Measurements from ENCODE around the gene PLA2G6.
A peak's percentile ranks its signal among the peaks of the same experiment; 100 is the strongest.

The PLA2G6 gene

GRCh38 chr22:38077595-38077994 is 104.0 kb downstream of the PLA2G6 start:
- peaks cover 3% of the 10 kb centered on the region; the same call in 1 of the 2 replicates for H3K36me3 ChIP-seq (replicated peaks)

GRCh38 chr22:38077096-38077495 is 104.5 kb downstream of the PLA2G6 start:
- no peak for DNase-seq (ENCODE audit: low spot score in 2 of 2)
- in situ Hi-C loops (cut with MboI; ENCODE audit: low sequenced_read_pairs) = no loop called here
- Histone ChIP-seq H3K4me3 (no peak overlapping the region), H3K9me3 (no peaks in the 10 kb centered on the region), H3K27me3 (ENCODE audit: low read depth) (no peaks in the 10 kb centered on the region), H3K36me3 (replicated peaks) (peaks cover 3% of the 10 kb centered on the region; the same call in 1 of the 2 replicates), H3K4me1 (no peaks in the 10 kb centered on the region)

More at GRCh38 chr22:38077595-38077994, 104.0 kb downstream of the PLA2G6 start:
- no peak for DNase-seq (ENCODE audit: low spot score in 2 of 2)
- Histone ChIP-seq H3K4me1 (no peaks in the 10 kb centered on the region), H3K27me3 (ENCODE audit: low read depth) (no peaks in the 10 kb centered on the region), H3K9me3 (no peaks in the 10 kb centered on the region), H3K4me3 (no peak overlapping the region)
- in situ Hi-C loops (cut with MboI; ENCODE audit: low sequenced_read_pairs) = no loop called here

GRCh38 chr22:38075961-38076360 is 105.7 kb downstream of the PLA2G6 start:
- Histone ChIP-seq H3K27me3 (ENCODE audit: low read depth) (no peaks in the 10 kb centered on the region), H3K36me3 (replicated peaks) (peaks cover 6% of the 10 kb centered on the region; the same call in 1 of the 2 replicates), H3K4me3 (no peak overlapping the region), H3K9me3 (no peaks in the 10 kb centered on the region), H3K4me1 (no peaks in the 10 kb centered on the region)
- in situ Hi-C loops (cut with MboI; ENCODE audit: low sequenced_read_pairs) = no loop called here
- no peak for DNase-seq (ENCODE audit: low spot score in 2 of 2)

GRCh38 chr22:38075105-38075825 is 106.4 kb downstream of the PLA2G6 start:
- H3K36me3 ChIP-seq (replicated peaks) = peaks cover 11% of the 10 kb centered on the region
- H3K4me1 ChIP-seq = no peaks in the 10 kb centered on the region
- in situ Hi-C loops (cut with MboI; ENCODE audit: low sequenced_read_pairs) = no loop called here
- no peaks in the 10 kb centered on the region for H3K9me3 ChIP-seq
- no peaks in the 10 kb centered on the region for H3K27me3 ChIP-seq (ENCODE audit: low read depth)
- no peak for DNase-seq (ENCODE audit: low spot score in 2 of 2)
- H3K4me3 ChIP-seq = no peak overlapping the region

- Histone ChIP-seq H3K4me3 (no peak overlapping the region), H3K27me3 (ENCODE audit: low read depth) (no peaks in the 10 kb centered on the region), H3K9me3 (no peaks in the 10 kb centered on the region), H3K4me1 (no peaks in the 10 kb centered on the region), H3K36me3 (replicated peaks) (peaks cover 16% of the 10 kb centered on the region)
- in situ Hi-C loops (cut with MboI; ENCODE audit: low sequenced_read_pairs) = no loop called here
- no peak for DNase-seq (ENCODE audit: low spot score in 2 of 2)
Observed at GRCh38 chr22:38074181-38075104, 107.2 kb downstream of the PLA2G6 start.

- no peak for DNase-seq (ENCODE audit: low spot score in 2 of 2)
- Histone ChIP-seq H3K27me3 (ENCODE audit: low read depth) (no peaks in the 10 kb centered on the region), H3K4me1 (no peaks in the 10 kb centered on the region), H3K4me3 (no peak overlapping the region), H3K9me3 (no peaks in the 10 kb centered on the region), H3K36me3 (replicated peaks) (peaks cover 16% of the 10 kb centered on the region)
- in situ Hi-C loops (cut with MboI; ENCODE audit: low sequenced_read_pairs) = no loop called here
Observed at GRCh38 chr22:38073150-38074130, 108.2 kb downstream of the PLA2G6 start.

GRCh38 chr22:38072322-38073149 is 109.1 kb downstream of the PLA2G6 start:
- H3K4me1 ChIP-seq = no peaks in the 10 kb centered on the region
- no peaks in the 10 kb centered on the region for H3K9me3 ChIP-seq
- in situ Hi-C loops (cut with MboI; ENCODE audit: low sequenced_read_pairs) = no loop called here
- peaks cover 16% of the 10 kb centered on the region for H3K36me3 ChIP-seq (replicated peaks)
- DNase-seq (ENCODE audit: low spot score in 2 of 2) = no peak
- H3K27me3 ChIP-seq (ENCODE audit: low read depth) = no peaks in the 10 kb centered on the region
- H3K4me3 ChIP-seq = no peak overlapping the region

GRCh38 chr22:38071421-38072321 is 110.0 kb downstream of the PLA2G6 start:
- in situ Hi-C loops (cut with MboI; ENCODE audit: low sequenced_read_pairs) = no loop called here

GRCh38 chr22:38070250-38070921 is 111.2 kb downstream of the PLA2G6 start:
- Histone ChIP-seq H3K27me3 (ENCODE audit: low read depth) (no peaks in the 10 kb centered on the region), H3K4me1 (no peaks in the 10 kb centered on the region), H3K9me3 (no peaks in the 10 kb centered on the region), H3K4me3 (no peak overlapping the region), H3K36me3 (replicated peaks) (peaks cover 24% of the 10 kb centered on the region)
- no peak for DNase-seq (ENCODE audit: low spot score in 2 of 2)
- in situ Hi-C loops (cut with MboI; ENCODE audit: low sequenced_read_pairs) = no loop called here

More at GRCh38 chr22:38071421-38072321, 110.0 kb downstream of the PLA2G6 start:
- no peak for DNase-seq (ENCODE audit: low spot score in 2 of 2)
- H3K4me3 ChIP-seq = no peak overlapping the region
- no peaks in the 10 kb centered on the region for H3K4me1 ChIP-seq
- no peaks in the 10 kb centered on the region for H3K27me3 ChIP-seq (ENCODE audit: low read depth)
- H3K36me3 ChIP-seq (replicated peaks) = peaks cover 16% of the 10 kb centered on the region
- no peaks in the 10 kb centered on the region for H3K9me3 ChIP-seq

- H3K9me3 ChIP-seq = no peaks in the 10 kb centered on the region
- H3K27me3 ChIP-seq (ENCODE audit: low read depth) = no peaks in the 10 kb centered on the region
- peaks cover 27% of the 10 kb centered on the region for H3K36me3 ChIP-seq (replicated peaks)
- no peaks in the 10 kb centered on the region for H3K4me1 ChIP-seq
- in situ Hi-C loops (cut with MboI; ENCODE audit: low sequenced_read_pairs) = no loop called here
- peak in 1 of 2 experiments; percentile 46 for DNase-seq (ENCODE audit: low spot score in 2 of 2)
- no peak overlapping the region for H3K4me3 ChIP-seq
Observed at GRCh38 chr22:38069372-38070249, 112.0 kb downstream of the PLA2G6 start.

Data from HAP-1 (cell line).